Measurements from ENCODE around the gene VOPP1.

Gene VOPP1

DNA sequence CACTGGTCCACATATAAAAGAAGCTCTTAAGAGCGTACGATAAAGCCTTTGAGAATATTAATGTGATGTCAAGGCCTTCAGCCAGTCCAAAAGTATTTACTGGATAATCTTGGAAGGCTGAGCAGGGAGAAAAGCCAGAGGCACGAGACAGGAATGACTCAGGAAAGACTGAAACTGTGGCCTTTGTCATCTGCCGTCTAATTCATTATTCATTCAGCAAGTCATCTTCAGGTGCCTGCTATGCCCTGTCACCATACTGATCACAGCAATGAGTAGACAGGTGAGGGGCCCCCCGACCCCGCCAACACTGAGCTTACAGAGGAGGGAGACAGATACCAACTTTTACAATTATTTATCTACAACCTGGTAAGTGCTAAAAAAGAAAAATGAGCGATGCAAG, 78.9 kb downstream of the VOPP1 start:
- no peak overlapping the region for H3K4me2 ChIP-seq (ENCODE audit: low read depth, low read length)
- no peaks in the 10 kb centered on the region for H3K27me3 ChIP-seq (replicated peaks; ENCODE audit: insufficient read depth, low read length)
- H4K20me1 ChIP-seq (ENCODE audit: insufficient read depth, low read length), result no peaks in the 10 kb centered on the region
- TF ChIP-seq EZH2phosphoT487 (IDR thresholded peaks at IDR 0.05; ENCODE audit: low read length) (no peak), EZH2 (optimal IDR thresholded peaks at IDR 0.05; ENCODE audit: low read depth, low read length) (no peak), CTCF (IDR thresholded peaks at IDR 0.05; ENCODE audit: low read length) (no peak)
- H3K9me3 ChIP-seq (replicated peaks; ENCODE audit: insufficient read depth, low read length), result no peaks in the 10 kb centered on the region
- peaks cover 99% of the 10 kb centered on the region for H3K79me2 ChIP-seq (ENCODE audit: low read length)
- H2AFZ ChIP-seq (ENCODE audit: low read length), result no peak overlapping the region
- no peak overlapping the region for H3K9ac ChIP-seq (ENCODE audit: low read length)
- H3K4me1 ChIP-seq (ENCODE audit: low read length), result no peaks in the 10 kb centered on the region
- H3K27ac ChIP-seq (ENCODE audit: low read length), result no peak overlapping the region
- no peak overlapping the region for H3K4me3 ChIP-seq (ENCODE audit: low read length)
- H3K9me2 ChIP-seq (replicated peaks; ENCODE audit: insufficient read depth, low read length), result no peaks in the 10 kb centered on the region
- no peaks in the 10 kb centered on the region for H3F3A ChIP-seq (ENCODE audit: insufficient read depth, low read length)
- DNase-seq, result no peak
- H3K36me3 ChIP-seq (replicated peaks; ENCODE audit: insufficient read depth, low read length), result peaks cover 15% of the 10 kb centered on the region

GRCh38 chr7:55491346-55491745, 81.0 kb downstream of the VOPP1 start:
- H4K20me1 ChIP-seq (ENCODE audit: insufficient read depth, low read length), result no peaks in the 10 kb centered on the region
- H3K79me2 ChIP-seq (ENCODE audit: low read length), result peaks cover 99% of the 10 kb centered on the region
- no peaks in the 10 kb centered on the region for H3F3A ChIP-seq (ENCODE audit: insufficient read depth, low read length)
- no peak overlapping the region for H3K4me3 ChIP-seq (ENCODE audit: low read length)
- TF ChIP-seq EZH2phosphoT487 (IDR thresholded peaks at IDR 0.05; ENCODE audit: low read length), result no peak
- TF ChIP-seq EZH2 (optimal IDR thresholded peaks at IDR 0.05; ENCODE audit: low read depth, low read length), result no peak
- TF ChIP-seq CTCF (IDR thresholded peaks at IDR 0.05; ENCODE audit: low read length), result no peak
- no peak overlapping the region for H3K27ac ChIP-seq (ENCODE audit: low read length)
- H3K9me2 ChIP-seq (replicated peaks; ENCODE audit: insufficient read depth, low read length), result no peaks in the 10 kb centered on the region
- H3K4me1 ChIP-seq (ENCODE audit: low read length), result no peaks in the 10 kb centered on the region
- no peaks in the 10 kb centered on the region for H3K27me3 ChIP-seq (replicated peaks; ENCODE audit: insufficient read depth, low read length)
- H3K9ac ChIP-seq (ENCODE audit: low read length), result no peak overlapping the region
- no peaks in the 10 kb centered on the region for H3K9me3 ChIP-seq (replicated peaks; ENCODE audit: insufficient read depth, low read length)
- H3K36me3 ChIP-seq (replicated peaks; ENCODE audit: insufficient read depth, low read length), result peaks cover 13% of the 10 kb centered on the region
- no peak for DNase-seq
- no peak overlapping the region for H3K4me2 ChIP-seq (ENCODE audit: low read depth, low read length)
- no peak overlapping the region for H2AFZ ChIP-seq (ENCODE audit: low read length)

DNA sequence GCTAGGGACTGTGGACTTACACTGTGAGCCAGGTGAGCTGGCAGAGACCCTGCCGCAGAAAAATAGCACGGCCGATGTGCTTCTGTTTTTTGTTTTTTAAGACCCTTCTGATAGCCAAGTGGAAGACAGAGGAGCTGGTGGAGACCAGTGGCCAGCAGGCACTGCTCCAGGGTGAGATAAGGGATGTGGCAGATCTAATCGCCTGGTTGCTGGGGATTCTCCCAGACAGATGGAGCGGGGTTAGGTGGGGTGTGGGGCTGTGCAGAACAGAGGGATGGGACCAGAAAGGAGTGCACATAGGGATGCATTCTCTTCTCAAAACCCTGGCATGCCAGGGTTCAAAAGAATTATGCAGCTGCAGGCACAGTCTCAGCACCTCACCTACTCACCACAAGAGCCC, 82.2 kb downstream of the VOPP1 start:
- Histone ChIP-seq H3K36me3 (replicated peaks; ENCODE audit: insufficient read depth, low read length) (peaks cover 14% of the 10 kb centered on the region), H4K20me1 (ENCODE audit: insufficient read depth, low read length) (no peaks in the 10 kb centered on the region), H3K9ac (ENCODE audit: low read length) (no peak overlapping the region), H3K4me3 (ENCODE audit: low read length) (no peak overlapping the region), H3K4me1 (ENCODE audit: low read length) (peaks cover 5% of the 10 kb centered on the region), H3F3A (ENCODE audit: insufficient read depth, low read length) (0 out of 2 replicates have a peak, but pooled peaks cover 1% of the 10 kb centered on the region), H3K27me3 (replicated peaks; ENCODE audit: insufficient read depth, low read length) (no peaks in the 10 kb centered on the region), H3K9me3 (replicated peaks; ENCODE audit: insufficient read depth, low read length) (no peaks in the 10 kb centered on the region), H3K9me2 (replicated peaks; ENCODE audit: insufficient read depth, low read length) (no peaks in the 10 kb centered on the region), H3K79me2 (ENCODE audit: low read length) (peaks cover 99% of the 10 kb centered on the region), H2AFZ (ENCODE audit: low read length) (no peak overlapping the region), H3K27ac (ENCODE audit: low read length) (no peak overlapping the region), H3K4me2 (ENCODE audit: low read depth, low read length) (no peak overlapping the region)
- TF ChIP-seq CTCF (IDR thresholded peaks at IDR 0.05; ENCODE audit: low read length), result no peak
- no peak for TF ChIP-seq EZH2 (optimal IDR thresholded peaks at IDR 0.05; ENCODE audit: low read depth, low read length)
- TF ChIP-seq EZH2phosphoT487 (IDR thresholded peaks at IDR 0.05; ENCODE audit: low read length), result no peak
- DNase-seq, result no peak
